GM18867 (cell line): ENCODE results near the gene NT5M.

ENCODE experiments used
- ATAC-seq: cut with Tn5 transposase; IDR thresholded peaks from one replicate; pipeline ENCODE4 v1.9.1; 2021; ENCODE audit warnings: mild to moderate bottlenecking, moderate library complexity; ENCODE audit not compliant: unreplicated experiment

The NT5M gene

GRCh38 chr17:17352836-17353624 lies 49.9 kb downstream of the NT5M start:
- no peak for ATAC-seq

DNA sequence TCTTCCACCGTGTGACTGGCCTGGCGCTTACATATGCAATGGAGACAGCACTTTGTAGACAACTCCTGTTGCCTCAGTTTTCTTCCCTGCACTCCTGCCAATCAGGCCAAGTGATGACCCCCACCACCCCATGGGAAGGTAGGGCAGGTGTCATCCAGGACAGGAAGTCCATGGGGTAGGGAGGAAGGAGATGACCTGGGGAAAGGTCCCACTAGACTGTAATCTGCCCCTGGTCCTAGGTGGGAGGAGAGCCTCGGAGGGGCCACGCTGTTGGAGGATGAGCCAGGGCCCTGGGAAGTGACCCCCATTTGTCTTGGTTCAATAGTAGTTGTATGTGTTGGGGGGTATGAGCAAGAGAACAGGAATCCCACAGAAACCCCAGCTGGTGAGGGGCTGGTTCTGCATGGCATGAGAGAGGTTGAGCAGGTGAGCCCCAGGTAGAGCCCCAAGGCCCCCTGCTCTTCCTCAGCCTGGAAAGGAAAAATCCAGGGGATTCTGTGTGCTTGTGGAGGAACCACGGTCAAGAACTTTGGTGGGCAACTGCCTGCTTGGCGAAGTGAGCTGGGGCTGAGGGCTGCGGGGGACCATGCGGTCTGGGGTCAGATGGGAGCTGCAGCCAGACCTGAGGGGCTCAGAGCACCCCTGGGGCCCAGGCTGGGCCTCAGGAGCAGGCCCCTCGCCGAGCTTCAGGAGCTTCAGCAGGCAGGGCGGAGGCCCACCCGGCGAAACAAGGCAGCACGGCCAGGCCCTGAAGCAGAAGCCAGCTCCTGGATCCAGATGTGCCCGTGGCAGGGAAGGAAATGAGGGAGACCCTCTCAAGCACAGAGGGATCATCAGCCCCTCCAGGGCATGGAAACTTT lies 50.7 kb downstream of the NT5M start:
- ATAC-seq, result no peak

- ATAC-seq, result no peak
Observed at GRCh38 chr17:17354560-17355349, 51.6 kb downstream of the NT5M start.

- ATAC-seq, result no peak
Observed at GRCh38 chr17:17355426-17355825, 52.3 kb downstream of the NT5M start.

DNA sequence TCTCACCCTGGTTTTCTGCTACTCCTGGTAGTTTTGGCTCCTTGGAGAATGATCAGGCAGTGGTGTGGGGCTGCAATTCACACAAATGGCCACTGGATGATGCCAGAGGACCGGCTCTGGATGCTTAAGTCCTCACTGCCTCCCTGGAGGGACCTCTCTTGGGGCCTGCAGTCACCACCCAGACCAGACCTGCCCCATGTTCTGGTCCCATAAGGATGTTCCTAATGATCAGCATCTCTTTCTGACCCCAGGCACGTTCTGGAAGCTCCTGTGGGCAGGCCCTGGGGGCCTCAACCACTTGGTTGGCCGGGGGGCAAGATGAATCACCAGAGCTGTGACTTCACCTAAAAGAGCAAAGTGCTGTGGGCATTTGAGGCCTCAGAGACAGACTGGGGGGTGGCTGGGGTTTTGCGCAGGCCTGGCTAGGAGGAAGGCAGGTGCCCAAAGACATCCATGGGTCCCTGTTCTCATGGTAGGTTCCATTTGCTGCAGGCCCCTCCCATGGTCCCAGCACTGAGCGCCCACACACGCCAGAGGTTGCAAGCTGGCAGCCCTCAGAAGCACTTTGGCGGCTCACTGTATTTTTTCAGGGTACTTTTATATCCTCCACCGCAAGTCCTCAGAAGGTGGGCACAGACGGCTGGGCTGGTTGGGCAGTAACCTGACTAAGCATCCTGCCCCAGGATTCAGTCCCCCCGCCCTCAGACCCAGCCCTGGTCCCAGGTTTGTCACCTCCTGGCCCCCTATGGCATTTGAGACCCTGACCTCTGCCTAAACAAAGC lies 53.2 kb downstream of the NT5M start:
- ATAC-seq, result no peak

DNA sequence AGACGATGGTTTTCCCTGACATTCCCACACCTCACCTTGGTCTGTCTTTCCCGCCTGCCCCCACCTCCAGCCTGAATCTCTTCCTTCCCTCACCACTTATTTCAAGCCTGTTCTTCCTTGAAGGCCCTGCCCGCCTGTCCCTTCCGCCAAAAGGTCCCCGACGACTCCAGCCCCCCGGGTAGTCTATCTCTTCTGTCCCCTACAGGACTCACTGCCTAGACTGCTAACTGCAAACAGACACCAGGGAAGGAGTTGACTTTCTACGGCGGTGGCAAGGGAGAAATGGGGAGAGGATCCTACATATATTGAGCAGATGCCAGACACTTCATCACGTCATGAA lies 53.7 kb downstream of the NT5M start:
- ATAC-seq, result no peak

GRCh38 chr17:17358060-17358751 lies 55.0 kb downstream of the NT5M start:
- no peak for ATAC-seq

DNA sequence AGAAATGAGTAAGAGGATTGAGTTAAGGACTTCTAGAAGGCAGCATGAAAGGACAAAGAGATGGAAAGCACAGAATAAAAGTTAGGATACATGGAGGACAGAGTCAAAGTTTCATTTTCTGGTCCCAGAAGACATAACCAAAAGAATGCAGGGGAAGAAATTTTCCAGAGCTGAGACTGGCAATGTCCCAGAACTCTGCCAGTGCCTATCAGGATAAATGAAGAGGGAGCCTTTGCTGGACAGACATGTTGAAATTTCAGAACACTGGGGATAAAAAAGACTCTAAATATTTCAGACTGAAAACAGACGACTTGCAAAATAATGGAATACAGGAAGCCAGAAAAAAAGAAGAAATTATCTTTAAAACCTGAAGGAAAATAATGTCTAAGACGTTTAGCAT lies 55.7 kb downstream of the NT5M start:
- ATAC-seq, result no peak

GRCh38 chr17:17359271-17359670 lies 56.1 kb downstream of the NT5M start:
- ATAC-seq, result no peak

GRCh38 chr17:17360087-17360730 lies 57.0 kb downstream of the NT5M start:
- no peak for ATAC-seq

DNA sequence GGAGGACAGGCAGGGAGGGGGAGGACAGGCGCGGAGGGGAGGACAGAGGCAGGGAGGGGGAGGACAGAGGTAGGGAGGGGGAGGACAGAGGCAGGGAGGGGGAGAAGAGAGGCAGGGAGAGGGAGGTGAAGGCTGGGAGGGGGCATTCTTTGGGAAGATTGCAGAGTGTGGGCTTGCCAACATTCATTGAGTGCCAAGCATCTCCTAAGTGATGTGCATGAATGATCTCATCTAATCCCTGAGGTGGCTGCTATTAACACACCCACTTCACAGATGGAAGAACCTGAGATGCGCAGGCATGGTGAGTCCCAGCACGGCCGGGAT lies 58.3 kb downstream of the NT5M start:
- ATAC-seq, result no peak

- no peak for ATAC-seq
Observed at GRCh38 chr17:17361867-17362539, 58.8 kb downstream of the NT5M start.

- ATAC-seq, result no peak
Observed at GRCh38 chr17:17362540-17362930, 59.4 kb downstream of the NT5M start.

- no peak for ATAC-seq
Observed at GRCh38 chr17:17363638-17364337, 60.6 kb downstream of the NT5M start.

DNA sequence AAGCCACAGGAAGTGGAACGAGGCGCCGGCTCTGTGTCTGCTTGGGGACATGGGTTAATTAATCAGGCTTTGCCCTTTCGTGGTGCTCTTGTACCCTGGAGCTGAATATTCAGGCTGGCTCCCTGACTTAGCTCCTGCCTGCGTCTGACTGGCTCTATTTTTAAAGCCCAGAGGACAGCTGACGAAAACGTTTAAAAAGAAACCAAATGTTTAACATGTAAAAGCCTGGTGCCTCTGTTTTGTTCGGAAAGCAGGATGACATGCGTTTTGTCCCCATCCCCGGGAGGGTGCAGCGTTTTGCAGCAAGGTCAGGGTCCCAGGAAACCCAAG lies 61.1 kb downstream of the NT5M start:
- no peak for ATAC-seq

DNA sequence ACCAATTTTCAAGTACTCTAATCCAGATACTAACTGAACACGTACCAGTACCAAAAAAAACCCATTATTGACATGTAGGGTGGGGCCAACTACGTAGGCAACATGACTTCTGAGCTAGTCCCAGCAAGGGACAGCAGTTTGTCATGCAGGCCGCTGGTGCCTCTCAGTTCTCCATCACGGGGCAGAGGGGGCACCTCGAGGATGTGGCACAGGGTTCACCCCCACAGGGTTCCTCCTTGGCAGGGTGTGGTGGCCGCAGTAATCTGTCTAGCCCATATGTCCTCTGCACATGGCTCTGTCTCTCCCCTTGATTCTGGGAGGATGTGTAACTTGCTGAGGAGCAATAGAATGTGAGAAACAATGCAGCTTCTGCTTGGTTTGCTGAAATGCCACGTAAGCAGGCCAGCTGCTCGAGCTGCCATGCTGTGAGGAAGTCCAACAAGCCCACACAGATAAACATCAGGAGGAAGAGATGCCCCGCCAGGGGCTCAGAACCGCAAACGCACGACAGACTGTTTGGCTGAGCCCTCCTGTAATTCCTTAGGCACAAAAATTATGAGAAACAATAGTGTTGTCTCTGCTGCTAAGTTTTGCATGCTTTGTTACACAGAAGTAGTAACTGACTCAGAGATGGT lies 62.4 kb downstream of the NT5M start:
- no peak for ATAC-seq

GRCh38 chr17:17366235-17366634 lies 63.1 kb downstream of the NT5M start:
- ATAC-seq, result no peak
